OCI-LY7 (cell line): ENCODE data around the gene MIDN. TPM values are rescaled to one million over a fixed set of nuclear protein-coding genes. Genes with fewer than 3 reads are reported as not detected.

Source experiments
- BruUV-seq: library from RNA; stranded (reverse); fragments of 400-500 nt; replicated peaks from 2 replicates; lab custom pipeline; 2021; lab: Mats Ljungman, UMichigan
- CTCF ChIA-PET: fragments of 300-600 bp; sonication (Branson Sonifier 250); formaldehyde crosslinking; loops from one replicate; lab custom pipeline; 2022; ENCODE audit warnings: antibody characterized with exemption; ENCODE audit not compliant: unreplicated experiment; lab: Charles Lee
- POLR2A ChIA-PET: fragments of 300-600 bp; sonication (Branson Sonifier 250); formaldehyde crosslinking; loops from one replicate; lab custom pipeline; 2022; ENCODE audit warnings: antibody characterized with exemption; lab: Charles Lee
- DNase-seq: peaks from one replicate; pipeline ENCODE4 v3.0.0-alpha.2; 2015; ENCODE audit warnings: low spot score
- H2AFZ ChIP-seq: fragments of 200-600 bp; sonication (generic), shearing (Covaris generic); 2 replicates; pipeline ENCODE4 v1.6.1; 2014; ENCODE audit warnings: mild to moderate bottlenecking, antibody characterized with exemption, low read length, moderate library complexity
- H3K27ac ChIP-seq: fragments of 200-600 bp; sonication (generic); 2 replicates; pipeline ENCODE4 v1.5.1; 2014; ENCODE audit warnings: mixed run types, low read depth, mild to moderate bottlenecking, moderate library complexity, low read length, inconsistent platforms; ENCODE audit not compliant: poor library complexity, severe bottlenecking
- H3K36me3 ChIP-seq: fragments of 200-600 bp; sonication (generic); 2 replicates; pipeline ENCODE4 v1.6.1; 2014; ENCODE audit warnings: mild to moderate bottlenecking, antibody characterized with exemption, low read length, moderate library complexity, mixed read lengths; ENCODE audit not compliant: insufficient read depth
- H3K4me1 ChIP-seq: fragments of 200-600 bp; sonication (generic); 2 replicates; pipeline ENCODE4 v1.5.1; 2014; ENCODE audit warnings: mild to moderate bottlenecking, low read length; ENCODE audit not compliant: insufficient read depth, poor library complexity, severe bottlenecking
- H3K4me2 ChIP-seq: fragments of 200-600 bp; sonication (generic); 2 replicates; pipeline ENCODE4 v1.6.1; 2014; ENCODE audit warnings: mild to moderate bottlenecking, low read length
- H3K4me3 ChIP-seq: fragments of 200-600 bp; sonication (generic); 2 replicates; pipeline ENCODE4 v1.5.1; 2014; ENCODE audit warnings: mild to moderate bottlenecking, low read depth, low read length; ENCODE audit not compliant: poor library complexity, severe bottlenecking
- H3K79me2 ChIP-seq: fragments of 200-600 bp; sonication (generic); 2 replicates; pipeline ENCODE4 v1.6.1; 2016; ENCODE audit warnings: low read depth, mild to moderate bottlenecking, low read length, moderate library complexity, mixed read lengths; ENCODE audit not compliant: insufficient read depth
- H3K9me2 ChIP-seq: fragments of 200-600 bp; sonication (generic); 2 replicates; pipeline ENCODE4 v1.6.1; 2016; ENCODE audit warnings: mild to moderate bottlenecking, low read length, mixed read lengths; ENCODE audit not compliant: insufficient read depth
- H3K9me3 ChIP-seq: fragments of 200-600 bp; sonication (generic); 2 replicates; pipeline ENCODE4 v1.6.1; 2014; ENCODE audit warnings: mild to moderate bottlenecking, mixed run types, low read length, mixed read lengths
- H4K20me1 ChIP-seq: fragments of 200-600 bp; sonication (generic); 2 replicates; pipeline ENCODE4 v1.6.1; 2014; ENCODE audit warnings: mild to moderate bottlenecking, antibody characterized with exemption, low read length, moderate library complexity, mixed read lengths; ENCODE audit not compliant: insufficient read depth
- EZH2phosphoT487 ChIP-seq: fragments of 200-600 bp; sonication (generic); IDR thresholded peaks from 2 replicates; pipeline ENCODE4 v1.6.1; 2018; ENCODE audit warnings: low read depth, borderline replicate concordance, mild to moderate bottlenecking, mixed run types, antibody characterized with exemption, low read length, moderate library complexity, mixed read lengths
- intact Hi-C: fragments of 100-400 bp; cut with micrococcal nuclease; formaldehyde crosslinking; loops from one replicate; pipeline ENCODE4 v1.10.0; 2022; ENCODE audit not compliant: unreplicated experiment
- total RNA-seq, 2 experiments: library from RNA; depleted of rRNA in 1 of 2; stranded (reverse); fragments of >200 nt in 1 of 2; shearing (Covaris generic) in 1 of 2; gene quantifications; 2 replicates each; pipeline ENCODE4 v1.2.3, GENCODE V29; 2014 to 2022
- TF ChIP-seq, protein P1 (sequence below): fragments of 200-600 bp; sonication (generic); conservative IDR thresholded peaks from 2 replicates; pipeline ENCODE4 v1.5.1; 2014; ENCODE audit warnings: mild to moderate bottlenecking, antibody characterized with exemption, low read length, moderate library complexity, mixed read lengths

MIDN gene
- total RNA-seq, 2 experiments from 2014 or later, result 20.3 to 70.9 TPM

DNA sequence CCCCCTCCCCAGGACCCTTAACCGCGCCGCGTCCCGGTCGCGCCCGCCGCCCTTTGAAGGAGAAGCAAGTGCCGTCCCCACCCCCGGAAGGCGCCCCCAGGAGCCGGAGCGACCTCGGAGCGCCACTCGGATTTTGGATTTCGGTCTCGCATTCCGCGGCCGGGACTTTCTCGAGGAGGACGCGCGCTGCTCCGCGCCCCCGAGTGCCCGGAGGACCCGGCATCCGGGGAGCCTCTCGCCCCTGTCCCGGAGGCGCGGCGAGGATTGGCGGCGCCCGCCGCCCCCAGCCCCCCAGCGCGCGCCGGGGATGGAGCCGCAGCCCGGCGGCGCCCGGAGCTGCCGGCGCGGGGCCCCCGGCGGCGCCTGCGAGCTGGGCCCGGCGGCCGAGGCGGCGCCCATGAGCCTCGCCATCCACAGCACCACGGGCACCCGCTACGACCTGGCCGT lies 1.6 kb downstream of the MIDN start:
- TF ChIP-seq, protein P1, sequence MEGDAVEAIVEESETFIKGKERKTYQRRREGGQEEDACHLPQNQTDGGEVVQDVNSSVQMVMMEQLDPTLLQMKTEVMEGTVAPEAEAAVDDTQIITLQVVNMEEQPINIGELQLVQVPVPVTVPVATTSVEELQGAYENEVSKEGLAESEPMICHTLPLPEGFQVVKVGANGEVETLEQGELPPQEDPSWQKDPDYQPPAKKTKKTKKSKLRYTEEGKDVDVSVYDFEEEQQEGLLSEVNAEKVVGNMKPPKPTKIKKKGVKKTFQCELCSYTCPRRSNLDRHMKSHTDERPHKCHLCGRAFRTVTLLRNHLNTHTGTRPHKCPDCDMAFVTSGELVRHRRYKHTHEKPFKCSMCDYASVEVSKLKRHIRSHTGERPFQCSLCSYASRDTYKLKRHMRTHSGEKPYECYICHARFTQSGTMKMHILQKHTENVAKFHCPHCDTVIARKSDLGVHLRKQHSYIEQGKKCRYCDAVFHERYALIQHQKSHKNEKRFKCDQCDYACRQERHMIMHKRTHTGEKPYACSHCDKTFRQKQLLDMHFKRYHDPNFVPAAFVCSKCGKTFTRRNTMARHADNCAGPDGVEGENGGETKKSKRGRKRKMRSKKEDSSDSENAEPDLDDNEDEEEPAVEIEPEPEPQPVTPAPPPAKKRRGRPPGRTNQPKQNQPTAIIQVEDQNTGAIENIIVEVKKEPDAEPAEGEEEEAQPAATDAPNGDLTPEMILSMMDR, result no peak
- TF ChIP-seq EZH2phosphoT487, result no peak
- no peaks in the 10 kb centered on the region for H3K9me2 ChIP-seq
- H2AFZ ChIP-seq, result no peak overlapping the region
- peaks cover 38% of the 10 kb centered on the region; the same call in 1 of the 2 replicates for H3K79me2 ChIP-seq
- H3K36me3 ChIP-seq, result peaks cover 57% of the 10 kb centered on the region
- peak overlapping the region; percentile 87 for H3K27ac ChIP-seq
- 0 out of 2 replicates have a peak, but pooled peaks cover 7% of the 10 kb centered on the region for H4K20me1 ChIP-seq
- ChIA-PET POLR2A (no interaction called here), CTCF (no interaction called here)
- no peak for DNase-seq
- no TSS peak for BruUV-seq
- peaks cover 40% of the 10 kb centered on the region for H3K4me1 ChIP-seq
- peak overlapping the region; percentile 100 for H3K4me2 ChIP-seq
- H3K4me3 ChIP-seq, result peak overlapping the region; percentile 97
- H3K9me3 ChIP-seq, result no peaks in the 10 kb centered on the region
- intact Hi-C loops, result loop anchor here (1.0 kb wide), 1 partner anchor 16 kb away; no protein-coding TSS in a partner anchor

- ChIA-PET CTCF (no interaction called here), POLR2A (no interaction called here)
- BruUV-seq, result no TSS peak
- Histone ChIP-seq H3K4me2 (peak overlapping the region; percentile 100), H3K4me1 (peaks cover 39% of the 10 kb centered on the region), H3K27ac (peak overlapping the region; percentile 87), H3K4me3 (peak overlapping the region; percentile 97), H3K9me3 (no peaks in the 10 kb centered on the region), H4K20me1 (0 out of 2 replicates have a peak, but pooled peaks cover 7% of the 10 kb centered on the region), H2AFZ (no peak overlapping the region), H3K79me2 (peaks cover 37% of the 10 kb centered on the region; the same call in 1 of the 2 replicates), H3K9me2 (no peaks in the 10 kb centered on the region), H3K36me3 (peaks cover 58% of the 10 kb centered on the region)
- TF ChIP-seq, protein P1, result no peak
- TF ChIP-seq EZH2phosphoT487, result no peak
- peak; percentile 74 for DNase-seq
- intact Hi-C loops, result no loop called here
Observed at GRCh38 chr19:1250437-1251260, 2.3 kb downstream of the MIDN start.
